Measurements from ENCODE around the gene FGD4. TPM values are rescaled to one million over a fixed set of nuclear protein-coding genes. Genes with fewer than 3 reads are reported as not detected.

FGD4 gene
- total and polyA plus RNA-seq, 9 of the 15 experiments (the other 6 are each of a cell fraction or from before 2014, with no cell fraction given), result 0.05 to 0.51 (median 0.27) TPM

DNA sequence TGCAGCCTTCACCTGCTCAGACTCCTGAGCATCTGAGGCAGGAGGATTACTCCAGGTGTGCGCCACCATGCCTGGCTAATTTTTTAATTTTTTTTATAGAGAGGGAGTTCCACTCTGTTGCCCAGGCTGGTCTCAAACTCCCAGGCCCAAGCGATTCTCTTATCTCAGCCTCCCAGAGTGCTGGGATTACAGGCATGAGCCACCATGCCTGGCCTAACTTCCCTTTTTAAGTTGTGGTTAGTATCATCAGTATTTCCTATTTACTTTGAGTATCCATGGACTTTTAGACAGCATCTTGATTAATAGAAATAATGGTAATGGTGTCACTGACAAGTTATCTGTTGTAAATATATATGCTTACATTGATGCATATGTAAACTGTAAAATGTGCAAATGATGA, 116.9 kb downstream of the FGD4 start (continued):
- TF ChIP-seq, protein P1, sequence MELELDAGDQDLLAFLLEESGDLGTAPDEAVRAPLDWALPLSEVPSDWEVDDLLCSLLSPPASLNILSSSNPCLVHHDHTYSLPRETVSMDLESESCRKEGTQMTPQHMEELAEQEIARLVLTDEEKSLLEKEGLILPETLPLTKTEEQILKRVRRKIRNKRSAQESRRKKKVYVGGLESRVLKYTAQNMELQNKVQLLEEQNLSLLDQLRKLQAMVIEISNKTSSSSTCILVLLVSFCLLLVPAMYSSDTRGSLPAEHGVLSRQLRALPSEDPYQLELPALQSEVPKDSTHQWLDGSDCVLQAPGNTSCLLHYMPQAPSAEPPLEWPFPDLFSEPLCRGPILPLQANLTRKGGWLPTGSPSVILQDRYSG (tag; conservative IDR thresholded peaks at IDR 0.05; ENCODE audit: low read depth), result no peak
- TF ChIP-seq SOX6 (IDR thresholded peaks at IDR 0.05) (peak; percentile 56; the same call in 1 of the 2 replicates), MTA3 (IDR thresholded peaks at IDR 0.05; ENCODE audit: borderline replicate concordance) (no peak), ZNF384 (IDR thresholded peaks at IDR 0.05; ENCODE audit: low read depth, low read length) (no peak), MEIS2 (IDR thresholded peaks at IDR 0.05; ENCODE audit: partially characterized antibody) (peak; percentile 89), NONO (IDR thresholded peaks at IDR 0.05; ENCODE audit: low read depth in 2 of 2, low read length in 1 of 2) (no peak), PRMT5 (CRISPR knock-in tag; IDR thresholded peaks at IDR 0.05) (no peak), JUN (IDR thresholded peaks at IDR 0.05; ENCODE audit: borderline replicate concordance, low read depth, low read length) (no peak), JUN (CRISPR knock-in tag; IDR thresholded peaks at IDR 0.05; ENCODE audit: borderline replicate concordance) (no peak), ZNF75A (CRISPR knock-in tag; IDR thresholded peaks at IDR 0.05) (no peak), NCOA2 (IDR thresholded peaks at IDR 0.05; ENCODE audit: partially characterized antibody in 2 of 2) (no peak), FOXJ3 (CRISPR knock-in tag; IDR thresholded peaks at IDR 0.05) (peak; percentile 58; the same call in 1 of the 2 replicates)
- TF ChIP-seq, protein P2, sequence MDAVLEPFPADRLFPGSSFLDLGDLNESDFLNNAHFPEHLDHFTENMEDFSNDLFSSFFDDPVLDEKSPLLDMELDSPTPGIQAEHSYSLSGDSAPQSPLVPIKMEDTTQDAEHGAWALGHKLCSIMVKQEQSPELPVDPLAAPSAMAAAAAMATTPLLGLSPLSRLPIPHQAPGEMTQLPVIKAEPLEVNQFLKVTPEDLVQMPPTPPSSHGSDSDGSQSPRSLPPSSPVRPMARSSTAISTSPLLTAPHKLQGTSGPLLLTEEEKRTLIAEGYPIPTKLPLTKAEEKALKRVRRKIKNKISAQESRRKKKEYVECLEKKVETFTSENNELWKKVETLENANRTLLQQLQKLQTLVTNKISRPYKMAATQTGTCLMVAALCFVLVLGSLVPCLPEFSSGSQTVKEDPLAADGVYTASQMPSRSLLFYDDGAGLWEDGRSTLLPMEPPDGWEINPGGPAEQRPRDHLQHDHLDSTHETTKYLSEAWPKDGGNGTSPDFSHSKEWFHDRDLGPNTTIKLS (IDR thresholded peaks at IDR 0.05; ENCODE audit: borderline replicate concordance, low read depth), result no peak
- TF ChIP-seq, protein P3, sequence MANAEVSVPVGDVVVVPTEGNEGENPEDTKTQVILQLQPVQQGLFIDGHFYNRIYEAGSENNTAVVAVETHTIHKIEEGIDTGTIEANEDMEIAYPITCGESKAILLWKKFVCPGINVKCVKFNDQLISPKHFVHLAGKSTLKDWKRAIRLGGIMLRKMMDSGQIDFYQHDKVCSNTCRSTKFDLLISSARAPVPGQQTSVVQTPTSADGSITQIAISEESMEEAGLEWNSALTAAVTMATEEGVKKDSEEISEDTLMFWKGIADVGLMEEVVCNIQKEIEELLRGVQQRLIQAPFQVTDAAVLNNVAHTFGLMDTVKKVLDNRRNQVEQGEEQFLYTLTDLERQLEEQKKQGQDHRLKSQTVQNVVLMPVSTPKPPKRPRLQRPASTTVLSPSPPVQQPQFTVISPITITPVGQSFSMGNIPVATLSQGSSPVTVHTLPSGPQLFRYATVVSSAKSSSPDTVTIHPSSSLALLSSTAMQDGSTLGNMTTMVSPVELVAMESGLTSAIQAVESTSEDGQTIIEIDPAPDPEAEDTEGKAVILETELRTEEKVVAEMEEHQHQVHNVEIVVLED (CRISPR knock-in tag; IDR thresholded peaks at IDR 0.05), result no peak
- TF ChIP-seq, protein P4, sequence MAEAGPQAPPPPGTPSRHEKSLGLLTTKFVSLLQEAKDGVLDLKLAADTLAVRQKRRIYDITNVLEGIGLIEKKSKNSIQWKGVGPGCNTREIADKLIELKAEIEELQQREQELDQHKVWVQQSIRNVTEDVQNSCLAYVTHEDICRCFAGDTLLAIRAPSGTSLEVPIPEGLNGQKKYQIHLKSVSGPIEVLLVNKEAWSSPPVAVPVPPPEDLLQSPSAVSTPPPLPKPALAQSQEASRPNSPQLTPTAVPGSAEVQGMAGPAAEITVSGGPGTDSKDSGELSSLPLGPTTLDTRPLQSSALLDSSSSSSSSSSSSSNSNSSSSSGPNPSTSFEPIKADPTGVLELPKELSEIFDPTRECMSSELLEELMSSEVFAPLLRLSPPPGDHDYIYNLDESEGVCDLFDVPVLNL (CRISPR knock-in tag; IDR thresholded peaks at IDR 0.05; ENCODE audit: low read depth), result no peak
- TF ChIP-seq, protein P5, sequence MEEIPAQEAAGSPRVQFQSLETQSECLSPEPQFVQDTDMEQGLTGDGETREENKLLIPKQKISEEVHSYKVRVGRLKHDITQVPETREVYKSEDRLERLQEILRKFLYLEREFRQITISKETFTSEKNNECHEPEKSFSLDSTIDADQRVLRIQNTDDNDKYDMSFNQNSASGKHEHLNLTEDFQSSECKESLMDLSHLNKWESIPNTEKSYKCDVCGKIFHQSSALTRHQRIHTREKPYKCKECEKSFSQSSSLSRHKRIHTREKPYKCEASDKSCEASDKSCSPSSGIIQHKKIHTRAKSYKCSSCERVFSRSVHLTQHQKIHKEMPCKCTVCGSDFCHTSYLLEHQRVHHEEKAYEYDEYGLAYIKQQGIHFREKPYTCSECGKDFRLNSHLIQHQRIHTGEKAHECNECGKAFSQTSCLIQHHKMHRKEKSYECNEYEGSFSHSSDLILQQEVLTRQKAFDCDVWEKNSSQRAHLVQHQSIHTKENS (CRISPR knock-in tag; IDR thresholded peaks at IDR 0.05), result no peak
- TF ChIP-seq, protein P6, sequence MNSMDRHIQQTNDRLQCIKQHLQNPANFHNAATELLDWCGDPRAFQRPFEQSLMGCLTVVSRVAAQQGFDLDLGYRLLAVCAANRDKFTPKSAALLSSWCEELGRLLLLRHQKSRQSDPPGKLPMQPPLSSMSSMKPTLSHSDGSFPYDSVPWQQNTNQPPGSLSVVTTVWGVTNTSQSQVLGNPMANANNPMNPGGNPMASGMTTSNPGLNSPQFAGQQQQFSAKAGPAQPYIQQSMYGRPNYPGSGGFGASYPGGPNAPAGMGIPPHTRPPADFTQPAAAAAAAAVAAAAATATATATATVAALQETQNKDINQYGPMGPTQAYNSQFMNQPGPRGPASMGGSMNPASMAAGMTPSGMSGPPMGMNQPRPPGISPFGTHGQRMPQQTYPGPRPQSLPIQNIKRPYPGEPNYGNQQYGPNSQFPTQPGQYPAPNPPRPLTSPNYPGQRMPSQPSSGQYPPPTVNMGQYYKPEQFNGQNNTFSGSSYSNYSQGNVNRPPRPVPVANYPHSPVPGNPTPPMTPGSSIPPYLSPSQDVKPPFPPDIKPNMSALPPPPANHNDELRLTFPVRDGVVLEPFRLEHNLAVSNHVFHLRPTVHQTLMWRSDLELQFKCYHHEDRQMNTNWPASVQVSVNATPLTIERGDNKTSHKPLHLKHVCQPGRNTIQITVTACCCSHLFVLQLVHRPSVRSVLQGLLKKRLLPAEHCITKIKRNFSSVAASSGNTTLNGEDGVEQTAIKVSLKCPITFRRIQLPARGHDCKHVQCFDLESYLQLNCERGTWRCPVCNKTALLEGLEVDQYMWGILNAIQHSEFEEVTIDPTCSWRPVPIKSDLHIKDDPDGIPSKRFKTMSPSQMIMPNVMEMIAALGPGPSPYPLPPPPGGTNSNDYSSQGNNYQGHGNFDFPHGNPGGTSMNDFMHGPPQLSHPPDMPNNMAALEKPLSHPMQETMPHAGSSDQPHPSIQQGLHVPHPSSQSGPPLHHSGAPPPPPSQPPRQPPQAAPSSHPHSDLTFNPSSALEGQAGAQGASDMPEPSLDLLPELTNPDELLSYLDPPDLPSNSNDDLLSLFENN (IDR thresholded peaks at IDR 0.05; ENCODE audit: low read depth in 2 of 2, low read length in 2 of 2), result no peak

Data from K562 (cell line).